HG03095 (cell line): ENCODE measurements around the gene C2orf80.
"Not testable (repeated sequence)": the region's sequence is repeated elsewhere in the genome, so short reads cannot be mapped to it uniquely, and the experiment has no call there.

Source experiments
- ATAC-seq: cut with Tn5 transposase; IDR thresholded peaks from one replicate; pipeline ENCODE4 v1.9.1; 2021; ENCODE audit warnings: moderate library complexity; ENCODE audit not compliant: unreplicated experiment

Gene C2orf80

DNA sequence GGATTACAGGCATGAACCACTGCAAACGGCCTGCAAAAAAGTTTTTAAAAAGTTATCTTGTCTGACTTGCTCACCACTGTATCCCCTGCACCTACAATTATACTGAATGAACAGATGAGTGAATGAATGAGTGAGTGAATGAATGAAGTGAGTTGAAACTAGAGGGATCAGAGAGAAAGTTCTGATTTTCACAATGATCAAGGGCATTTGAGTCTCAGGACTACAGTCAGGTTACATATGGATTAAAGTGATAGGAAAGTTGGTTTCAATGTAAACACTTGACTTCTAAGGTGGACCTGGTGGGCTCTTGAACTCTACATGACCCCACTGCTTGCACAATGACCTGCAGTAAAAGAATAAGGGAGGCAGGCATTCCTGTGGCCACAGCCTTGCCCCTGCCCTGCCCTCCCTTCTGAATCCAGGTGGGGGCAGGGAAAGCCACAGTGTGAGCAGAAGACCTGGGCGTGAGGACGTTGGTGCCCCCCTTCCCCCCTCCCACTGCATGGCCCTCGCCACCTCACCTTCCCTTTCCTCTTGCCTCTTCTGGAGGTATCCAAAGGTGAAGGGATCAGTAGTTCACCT lies 10.7 kb downstream of the C2orf80 start:
- no peak for ATAC-seq

DNA sequence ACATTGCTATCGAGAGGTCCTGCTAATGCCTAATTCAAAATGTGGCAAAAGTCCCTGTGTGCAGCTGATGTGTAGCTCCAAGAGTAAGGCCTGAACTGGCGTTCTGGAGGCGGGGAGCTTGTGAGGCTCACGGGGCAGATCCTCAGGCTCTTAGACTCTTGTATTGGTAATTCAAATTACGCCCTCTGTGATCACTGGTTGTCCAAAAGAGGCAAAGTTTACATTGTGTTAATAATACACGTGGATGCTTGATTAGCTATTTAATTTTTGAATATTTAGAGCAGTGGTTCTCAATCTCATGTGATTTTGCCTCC lies 14.0 kb downstream of the C2orf80 start:
- ATAC-seq: no peak

DNA sequence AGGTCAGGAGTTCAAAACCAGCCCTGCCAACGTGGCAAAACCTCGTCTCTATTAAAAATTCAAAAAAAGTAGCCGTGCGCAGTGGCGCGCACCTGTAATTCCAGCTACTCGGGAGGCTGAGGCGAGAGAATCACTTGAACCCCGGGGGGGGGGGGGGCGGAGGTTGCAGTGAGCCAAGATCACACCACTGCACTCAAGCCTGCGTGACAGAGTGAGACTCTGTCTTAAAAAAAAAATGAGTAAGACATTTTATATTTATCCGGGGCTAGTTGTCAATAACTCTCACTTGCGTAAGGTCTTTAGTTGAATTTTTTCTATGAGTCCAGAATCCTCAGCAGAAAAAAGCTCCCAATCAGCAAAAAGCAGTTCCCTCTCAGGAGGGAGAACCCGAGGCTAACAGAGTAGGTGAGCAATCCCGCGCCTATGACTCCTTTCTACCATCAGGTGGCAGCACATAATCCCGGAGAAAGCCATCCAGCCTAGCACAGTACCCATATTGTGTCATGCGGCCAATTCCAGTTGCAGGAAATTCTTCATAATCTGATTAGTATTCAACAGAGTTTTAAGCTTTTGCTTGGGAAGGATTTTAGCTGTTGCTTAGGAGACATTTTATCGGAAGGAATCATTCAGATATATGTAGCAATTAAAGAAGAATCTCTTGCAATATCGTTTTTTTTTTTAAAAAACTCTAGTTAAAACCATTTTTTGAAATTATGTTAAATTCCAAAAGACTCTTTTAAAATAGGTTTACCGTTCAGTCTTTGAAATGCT lies 14.6 kb downstream of the C2orf80 start:
- peak; percentile 98 for ATAC-seq

DNA sequence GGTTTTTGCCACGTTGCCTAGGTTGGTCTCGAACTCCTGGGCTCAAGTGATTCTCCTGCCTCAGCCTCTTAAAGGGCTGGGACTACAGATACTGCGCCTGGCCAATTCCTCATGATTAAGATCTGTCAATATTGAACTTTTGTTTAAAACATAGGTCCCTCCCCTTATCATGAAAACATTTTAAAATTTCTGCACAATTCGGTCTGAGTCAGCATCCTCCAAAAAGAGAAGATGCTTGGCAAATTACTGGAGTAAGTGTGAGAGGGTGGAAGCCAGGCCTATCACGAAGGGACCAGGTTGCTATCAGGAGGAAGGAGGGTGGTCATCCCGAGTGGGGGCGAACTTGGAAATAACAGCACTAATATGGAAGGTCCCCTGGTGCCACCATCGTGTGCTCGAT lies 15.7 kb downstream of the C2orf80 start:
- no peak for ATAC-seq

DNA sequence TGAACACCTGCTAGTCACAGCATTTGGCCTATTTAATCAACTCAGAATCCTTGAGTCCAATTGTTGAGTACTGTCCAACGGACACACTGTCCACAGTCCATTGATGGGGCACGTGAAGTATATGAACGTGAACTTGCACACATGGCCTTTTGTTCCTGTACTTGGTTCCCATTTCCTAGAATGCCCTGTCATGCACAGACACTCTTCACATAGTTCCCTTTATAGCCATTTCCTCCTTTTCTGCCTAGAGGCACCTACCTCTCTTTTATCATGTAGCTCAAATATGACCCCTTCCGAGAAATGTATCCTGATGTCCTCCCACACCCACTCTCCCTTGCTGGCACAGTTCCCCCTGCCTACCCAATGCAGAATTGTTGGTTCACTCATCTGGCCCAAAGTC lies 17.7 kb downstream of the C2orf80 start:
- ATAC-seq: no peak

DNA sequence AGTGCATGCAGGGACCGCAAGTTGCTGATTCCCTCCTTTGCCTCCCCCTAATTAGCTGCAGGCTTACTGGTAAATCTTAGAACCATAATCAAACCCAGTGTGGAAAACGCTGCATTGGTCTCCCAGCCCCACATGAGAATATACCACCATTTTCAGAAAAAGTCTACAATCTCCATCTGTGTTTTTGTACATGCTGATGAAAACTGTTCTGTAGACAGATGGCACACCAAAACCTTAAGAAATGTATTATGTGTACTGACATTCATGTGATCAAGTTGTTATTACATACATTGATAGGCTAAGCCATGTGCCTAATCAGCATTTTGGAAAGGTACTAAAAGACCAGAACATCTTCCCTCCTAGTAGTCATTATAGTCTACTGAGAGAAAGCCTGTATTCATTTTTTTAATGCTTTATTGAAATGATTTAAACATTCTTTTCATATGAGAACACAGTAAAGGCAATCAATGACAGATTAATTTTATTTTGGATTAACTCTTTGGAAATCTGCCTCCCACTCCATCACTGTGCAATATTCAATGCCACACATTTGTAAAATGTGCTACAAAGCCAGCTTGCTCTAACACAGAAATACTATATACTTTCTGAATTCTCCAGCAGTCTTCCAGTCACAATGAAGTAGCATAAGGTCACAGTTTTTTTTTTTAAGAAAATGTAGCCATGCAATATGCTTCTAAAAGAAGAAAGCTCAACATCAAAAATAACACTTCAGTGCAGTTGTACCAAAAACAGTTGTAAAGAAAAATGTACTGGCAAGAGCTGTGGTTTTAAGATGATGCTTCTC lies 24.7 kb downstream of the C2orf80 start:
- no peak for ATAC-seq

DNA sequence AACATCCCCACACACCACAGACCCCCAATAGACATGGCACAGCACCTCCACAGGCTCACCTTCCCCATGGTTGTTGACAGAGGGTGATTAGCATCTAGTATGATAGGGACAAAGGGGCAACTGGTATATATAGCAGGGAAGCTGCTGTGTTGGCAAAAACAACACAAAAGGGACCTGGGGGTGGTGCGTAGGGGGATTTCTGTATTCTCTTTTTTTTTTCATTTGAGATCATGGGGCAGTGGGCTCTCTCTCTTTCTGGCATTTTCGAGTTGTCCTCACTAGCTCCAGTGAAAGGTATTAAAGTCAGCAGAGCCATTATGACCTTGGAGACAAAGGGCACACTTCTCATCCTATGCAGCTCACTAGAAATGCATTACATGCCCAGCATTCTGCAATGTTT lies 26.3 kb downstream of the C2orf80 start, which contains the start of gene CRYGA:
Gene CRYGA, minus strand, starts transcription at position 101 of the 400 bp plus-strand sequence. Its CDS starts 33 bp downstream, at position 68.
- ATAC-seq: no peak

DNA sequence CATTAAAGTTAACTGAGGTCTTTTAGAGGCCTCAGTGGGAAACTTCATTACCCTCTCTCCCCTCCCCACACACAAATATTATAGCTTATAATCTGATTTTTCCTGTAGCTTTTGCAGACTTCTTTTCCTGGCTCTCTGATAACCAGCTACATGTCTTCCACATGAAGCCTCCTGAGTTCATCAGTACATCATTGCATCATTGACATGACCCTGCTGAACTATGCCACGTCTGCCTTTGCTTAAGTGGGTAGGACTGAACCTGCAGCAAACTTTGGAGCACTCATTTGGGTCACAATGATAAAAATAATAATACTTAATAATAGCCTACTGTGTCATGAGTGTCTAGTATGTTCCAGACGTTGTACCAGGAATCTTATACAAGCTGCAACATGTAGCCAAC lies 33.4 kb downstream of the C2orf80 start:
- ATAC-seq: no peak

DNA sequence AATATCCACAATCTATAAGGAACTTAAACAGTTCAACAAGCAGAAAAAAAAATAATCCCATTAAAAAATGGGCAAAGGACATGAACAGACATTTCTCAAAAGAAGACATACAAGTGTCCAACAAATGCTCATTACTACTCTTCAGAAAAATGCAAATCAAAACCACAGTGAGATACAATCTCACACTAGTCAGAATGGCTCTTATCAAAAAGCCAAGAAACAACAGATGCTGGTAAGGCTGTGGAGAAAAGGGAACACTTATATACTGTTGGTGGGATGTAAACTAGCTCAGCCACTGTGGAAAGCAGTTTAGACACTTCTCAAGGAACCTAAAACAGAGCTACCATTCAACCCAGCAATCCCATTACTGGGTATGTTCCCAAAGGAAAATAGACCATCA lies 36.7 kb downstream of the C2orf80 start:
- no peak for ATAC-seq

DNA sequence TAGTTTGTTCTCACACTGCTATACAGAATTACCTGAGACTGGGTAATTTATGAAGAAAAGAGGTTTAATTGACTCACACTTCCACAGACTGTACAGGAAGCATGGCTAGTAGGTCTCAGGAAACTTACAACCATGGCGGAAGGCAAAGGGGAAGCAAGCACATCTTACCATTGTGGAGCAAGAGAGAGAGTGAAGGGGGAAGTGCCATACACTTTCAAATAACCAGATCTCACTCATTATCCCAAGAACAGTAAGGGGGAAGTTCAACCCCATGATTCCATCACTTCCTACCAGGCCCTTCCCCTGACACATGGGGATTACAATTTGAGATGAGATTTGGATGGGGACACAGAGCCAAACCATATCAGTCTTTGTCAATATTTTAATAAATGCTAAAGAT lies 38.9 kb downstream of the C2orf80 start:
- no peak for ATAC-seq

DNA sequence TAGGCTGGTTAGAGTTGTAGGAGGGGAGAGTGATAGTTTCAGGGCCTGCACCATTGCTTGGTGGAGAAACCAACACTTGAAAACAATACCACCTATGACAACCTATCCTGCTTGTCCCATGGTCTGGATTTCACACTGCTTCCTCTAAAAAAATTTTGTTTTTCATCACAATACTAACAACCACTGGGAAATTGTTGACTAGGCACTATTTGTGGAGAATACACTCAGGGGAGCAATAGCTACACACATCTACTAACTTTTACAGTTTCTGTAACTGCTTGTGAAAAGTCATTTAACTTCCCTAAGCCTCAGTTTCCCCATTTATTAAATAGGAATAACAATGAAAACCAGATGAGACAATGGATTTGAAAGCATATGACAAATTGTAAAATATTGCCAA lies 39.7 kb downstream of the C2orf80 start:
- ATAC-seq: no peak

DNA sequence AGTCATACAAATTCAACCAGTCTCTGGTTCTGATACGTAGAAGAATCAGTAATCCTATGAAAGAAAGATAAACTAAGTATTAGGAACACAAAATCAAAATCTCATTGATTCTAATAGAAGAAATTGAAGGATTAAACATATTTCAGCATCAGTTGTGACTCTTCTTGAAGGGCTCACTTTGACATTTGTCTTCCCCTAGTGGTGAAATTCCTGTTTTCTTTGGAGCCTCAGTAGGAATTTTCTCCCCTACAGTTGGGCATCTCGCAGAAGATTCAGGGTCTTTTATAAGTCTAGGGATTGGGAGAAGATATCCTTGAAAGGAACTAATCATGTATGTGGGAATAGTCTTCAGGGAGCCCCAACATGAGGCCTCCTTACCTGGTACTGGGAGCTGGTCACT lies 41.0 kb downstream of the C2orf80 start:
- no peak for ATAC-seq

DNA sequence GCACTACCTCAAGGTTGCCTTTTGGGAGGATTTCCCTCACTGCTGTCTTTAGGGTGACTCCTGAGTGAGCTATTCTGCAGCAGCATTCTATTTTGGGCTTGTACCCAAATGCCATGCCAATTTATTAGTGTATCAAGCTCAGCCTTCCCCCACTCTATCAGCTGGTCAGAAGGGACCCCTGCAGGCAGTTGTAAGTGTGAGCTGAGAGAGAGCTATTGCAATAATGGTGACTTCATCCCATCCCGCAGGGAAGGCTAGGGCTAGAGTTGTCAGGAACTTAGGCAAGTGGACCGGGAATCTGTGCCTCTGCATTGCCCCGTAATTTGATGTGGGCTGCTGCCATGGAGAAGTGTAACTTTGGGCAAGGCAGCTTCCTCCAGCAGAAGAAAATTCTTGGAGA lies 42.1 kb downstream of the C2orf80 start:
- no peak for ATAC-seq

DNA sequence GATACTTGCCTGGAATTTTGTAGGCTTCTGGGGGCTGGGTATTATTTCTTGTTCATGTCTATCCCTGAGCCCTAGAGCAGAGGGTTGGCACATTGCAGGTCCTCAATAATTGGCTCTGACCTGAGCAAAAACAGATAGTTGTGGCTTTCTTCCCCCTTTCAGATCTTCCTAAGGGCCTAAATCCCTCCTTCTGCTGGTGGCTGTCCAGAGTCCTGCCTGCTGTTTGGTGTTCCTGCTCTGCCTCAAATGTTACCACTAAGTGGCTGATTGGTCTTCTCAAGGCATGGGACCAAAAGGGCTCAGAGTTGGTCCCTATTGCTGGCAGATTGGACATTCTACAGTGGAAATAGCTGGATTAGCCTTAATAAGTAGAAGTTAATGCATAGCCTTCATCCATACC lies 42.8 kb downstream of the C2orf80 start:
- ATAC-seq: no peak

DNA sequence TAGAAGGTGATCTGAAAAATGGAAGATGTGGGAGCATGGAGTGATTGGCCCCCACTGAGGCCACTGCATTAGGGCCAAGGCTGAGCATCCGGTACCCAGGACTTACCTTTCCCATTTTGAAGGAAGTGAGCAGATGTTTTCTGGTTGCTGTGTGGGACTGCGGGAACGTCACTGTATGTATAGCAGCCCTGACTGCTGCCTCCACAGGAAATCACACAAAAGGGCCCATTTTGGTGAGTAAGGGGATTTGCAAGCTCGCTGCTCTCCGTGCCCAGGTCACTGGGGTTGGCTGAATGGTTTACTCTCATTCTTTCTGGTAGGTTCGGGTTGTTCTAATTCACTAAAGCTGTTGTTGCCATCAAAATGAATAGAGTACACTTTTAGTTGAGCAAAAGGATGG lies 43.8 kb downstream of the C2orf80 start, which contains the start of gene CRYGB:
Gene CRYGB, minus strand, starts transcription at position 153 of the 400 bp plus-strand sequence. Its CDS starts 38 bp downstream, at position 115.
- ATAC-seq: no peak

DNA sequence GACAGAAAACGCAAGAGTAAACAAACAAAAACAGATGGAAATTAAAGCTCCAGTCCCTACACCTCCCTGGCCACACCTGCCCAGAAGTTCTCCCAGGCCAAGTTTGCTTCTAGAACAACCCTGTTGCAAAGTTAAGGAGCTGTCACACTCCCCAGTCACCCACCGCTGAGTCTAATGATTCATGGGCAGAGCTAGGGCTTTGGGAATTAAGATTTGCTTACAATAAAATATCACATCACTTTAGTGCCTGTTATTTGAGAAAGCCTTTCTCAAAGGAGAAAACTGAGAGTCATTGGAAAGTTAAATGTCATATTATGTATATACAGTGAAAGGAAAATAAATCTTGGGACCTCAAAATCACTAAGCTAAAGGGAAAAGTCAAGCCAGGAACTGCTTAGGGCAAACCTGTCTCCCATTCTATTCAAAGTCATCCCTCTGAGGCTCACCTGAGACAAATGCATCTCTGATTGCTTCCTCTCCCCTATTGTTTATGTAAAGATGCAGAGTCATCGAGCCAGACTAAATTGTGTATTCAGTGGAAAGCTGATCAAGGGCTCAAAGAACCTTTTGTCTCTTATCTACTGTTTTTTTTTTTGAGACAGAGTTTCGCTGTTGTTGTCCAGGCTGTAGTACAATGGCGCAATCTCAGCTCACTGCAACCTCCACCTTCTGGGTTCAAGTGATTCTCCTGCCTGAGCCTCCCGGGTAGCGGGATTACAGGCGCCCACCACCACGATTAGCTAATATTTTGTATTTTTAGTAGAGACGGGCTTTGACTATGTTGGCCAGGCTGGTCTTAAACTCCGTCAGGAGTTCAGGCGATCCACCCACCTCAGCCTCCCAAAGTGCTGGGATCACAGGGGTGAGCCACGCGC lies 46.7 kb downstream of the C2orf80 start:
- no peak for ATAC-seq

DNA sequence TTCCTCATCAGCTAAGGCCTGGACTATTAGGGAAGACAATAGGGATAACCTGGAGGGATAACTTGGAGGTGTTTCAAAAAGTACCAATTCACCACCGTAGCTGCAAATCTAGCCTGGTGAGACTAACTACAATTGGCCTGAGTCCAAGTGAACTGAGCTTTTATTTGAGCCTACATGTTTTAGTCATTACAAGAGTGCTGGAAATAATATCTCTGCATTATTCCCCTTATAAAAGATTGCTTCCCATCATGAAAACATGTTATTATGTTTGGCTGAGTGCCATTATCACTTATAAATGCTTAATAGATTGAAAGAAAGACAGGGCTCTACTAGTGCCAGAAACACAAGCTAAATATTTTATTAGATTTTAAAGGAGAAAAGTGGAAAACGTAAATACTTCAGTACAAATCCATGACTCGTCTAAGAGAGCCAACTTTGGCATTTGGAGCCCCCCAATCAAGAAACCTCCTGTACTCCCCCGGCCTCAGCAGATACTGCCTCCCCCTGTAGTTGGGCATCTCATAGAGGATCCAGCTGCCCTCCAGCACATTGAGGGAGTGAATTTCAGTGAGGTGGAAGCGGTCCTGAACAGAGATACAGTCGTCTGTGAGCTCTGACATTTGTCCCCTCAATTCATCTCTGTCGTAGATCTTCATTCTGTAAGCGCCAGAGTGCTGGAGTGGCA lies 47.4 kb downstream of the C2orf80 start:
- no peak for ATAC-seq

DNA sequence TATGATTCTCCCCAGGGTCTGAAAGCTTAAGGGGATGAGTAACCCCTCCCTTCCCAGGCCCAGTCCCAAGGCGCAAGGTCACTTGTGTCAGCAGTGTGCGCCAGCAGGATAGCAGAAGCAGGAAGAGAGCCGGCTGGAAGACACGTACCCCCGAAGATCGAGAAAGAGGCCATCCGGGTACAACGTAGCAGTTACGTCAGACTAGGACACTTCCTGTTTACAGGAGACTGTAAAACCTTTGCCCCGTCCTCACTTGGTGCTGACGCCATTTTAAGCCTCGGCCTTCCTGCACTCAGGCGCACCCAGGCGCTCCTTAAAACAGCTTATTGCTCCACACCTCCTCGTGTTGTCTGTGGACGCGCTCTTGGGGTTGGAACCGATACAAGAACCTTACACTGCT lies 50.4 kb downstream of the C2orf80 start:
- no peak for ATAC-seq

DNA sequence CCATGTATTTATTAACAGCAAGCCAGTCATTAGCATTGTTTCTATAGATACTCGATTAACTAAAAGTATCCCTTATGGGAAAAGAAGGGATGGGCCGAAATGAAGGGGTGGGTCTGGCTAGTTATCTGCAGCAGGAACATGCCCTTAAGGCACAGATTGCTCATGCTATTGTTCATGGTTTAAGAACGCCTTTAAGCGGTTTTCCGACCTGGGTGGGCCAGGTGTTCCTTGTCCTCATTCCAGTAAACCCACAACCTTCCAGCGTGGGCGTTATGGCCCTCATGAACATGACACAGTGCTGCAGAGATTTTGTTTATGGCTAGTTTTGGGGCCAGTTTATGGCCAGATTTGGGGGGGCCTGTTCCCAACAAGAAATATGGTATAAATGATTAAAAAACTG lies 51.5 kb downstream of the C2orf80 start:
- not testable (repeated sequence) for ATAC-seq

DNA sequence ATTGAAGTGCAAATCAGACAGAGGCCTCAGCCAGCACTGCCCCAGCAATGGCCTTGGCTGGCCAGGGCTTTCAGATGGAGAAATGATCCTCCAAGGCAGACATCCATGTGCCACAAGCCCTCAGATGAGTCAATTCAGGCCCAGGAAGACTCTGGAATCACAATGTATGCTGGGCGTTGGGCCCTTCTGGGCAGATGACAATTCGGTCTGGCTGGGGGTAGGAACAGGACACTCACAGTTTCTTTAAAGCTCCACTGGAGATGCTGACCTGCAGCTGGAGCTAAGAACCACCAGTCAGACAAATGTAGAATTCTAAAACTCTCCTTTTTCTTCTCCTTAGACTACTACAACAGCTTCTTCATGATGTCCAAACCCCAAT lies 53.1 kb downstream of the C2orf80 start:
- no peak for ATAC-seq
